Ramos (cell line): ENCODE results near the gene TGFB3.
"Not testable (repeated sequence)": the region's sequence is repeated elsewhere in the genome, so short reads cannot be mapped to it uniquely, and the experiment has no call there.

Experiments used
- in situ Hi-C: fragments of 300-500 bp; cut with MboI; formaldehyde crosslinking; loops from one replicate; pipeline ENCODE4 v1.14.3; 2022; ENCODE audit warnings: low sequenced_read_pairs; ENCODE audit not compliant: unreplicated experiment

TGFB3 gene

DNA sequence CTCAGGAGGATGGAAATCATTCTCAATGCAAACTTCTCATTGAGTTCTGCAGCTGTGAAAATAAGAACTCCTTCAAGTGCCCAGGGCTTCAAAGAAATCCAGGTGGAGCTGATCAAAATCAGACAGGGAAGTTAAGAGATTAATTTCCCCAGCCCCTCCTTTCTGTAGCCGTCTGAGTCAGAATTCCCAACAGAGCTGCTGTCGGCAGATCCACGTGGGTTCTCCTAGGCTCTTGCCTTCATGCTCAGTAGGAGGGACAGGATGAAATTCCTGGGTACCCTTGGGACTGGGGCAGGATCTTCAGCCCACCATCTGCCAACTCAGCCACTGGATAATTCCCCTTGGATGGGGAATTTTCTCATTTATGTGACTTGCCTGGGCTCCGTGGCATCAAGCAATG lies 13.3 kb downstream of the TGFB3 start:
- in situ Hi-C loops, result no loop called here

DNA sequence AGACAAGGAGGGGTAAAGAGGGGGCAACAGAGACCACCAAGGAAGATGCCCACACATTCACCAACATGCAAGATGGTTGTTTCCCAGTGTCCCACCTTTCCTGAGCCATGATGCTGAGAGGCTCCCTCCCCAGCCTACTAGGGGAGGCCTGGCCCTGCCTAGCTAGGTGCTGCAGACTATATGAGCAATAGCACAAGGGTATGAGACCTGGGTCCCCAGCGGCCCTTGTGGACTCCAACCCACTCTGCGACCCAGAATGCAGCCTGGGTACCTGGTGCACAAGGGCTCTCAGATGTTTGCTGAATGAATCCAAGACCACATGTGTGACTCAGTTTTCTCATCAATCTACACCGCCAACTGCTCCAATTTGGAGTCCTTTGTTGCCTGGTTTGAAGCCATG lies 13.9 kb downstream of the TGFB3 start:
- in situ Hi-C loops, result no loop called here

DNA sequence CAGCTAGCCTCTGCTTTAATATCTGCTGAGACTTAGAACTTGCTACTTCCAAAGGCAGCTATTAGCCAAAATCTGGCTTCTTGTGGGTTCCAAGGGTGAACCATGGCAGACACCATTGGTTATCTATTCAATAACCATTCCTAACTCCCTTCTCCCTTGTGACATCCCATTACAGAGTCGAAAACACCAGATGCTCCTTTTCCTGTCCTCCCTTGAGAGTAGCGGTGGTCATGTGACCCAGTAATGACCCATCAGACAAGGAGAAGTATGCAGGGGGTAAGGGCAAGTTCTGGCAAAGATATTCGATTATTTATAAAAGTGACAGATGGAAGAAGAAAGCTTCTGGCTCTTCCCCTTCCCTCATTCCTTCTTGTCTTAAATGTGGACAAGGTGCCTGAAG lies 20.1 kb downstream of the TGFB3 start:
- in situ Hi-C loops, result no loop called here

DNA sequence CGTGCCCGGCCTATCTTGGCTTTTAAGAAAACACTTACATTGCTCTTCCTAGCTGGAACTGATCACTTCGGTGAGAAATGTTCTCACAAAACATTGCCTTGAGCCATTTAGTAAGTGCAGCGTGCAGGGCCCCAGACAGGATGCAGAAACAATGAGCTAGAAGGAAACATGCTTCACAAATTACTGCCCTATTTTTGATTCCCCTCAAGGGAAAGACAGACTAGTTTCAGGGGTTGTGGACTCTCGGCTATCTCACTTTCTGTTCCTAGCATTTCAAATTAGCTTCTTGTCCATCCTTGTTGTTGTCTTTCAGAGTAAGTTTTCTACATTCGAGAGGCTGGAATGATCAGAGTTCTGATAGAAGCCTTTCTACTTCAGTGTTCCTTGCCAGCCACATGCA lies 21.6 kb downstream of the TGFB3 start:
- in situ Hi-C loops, result no loop called here

DNA sequence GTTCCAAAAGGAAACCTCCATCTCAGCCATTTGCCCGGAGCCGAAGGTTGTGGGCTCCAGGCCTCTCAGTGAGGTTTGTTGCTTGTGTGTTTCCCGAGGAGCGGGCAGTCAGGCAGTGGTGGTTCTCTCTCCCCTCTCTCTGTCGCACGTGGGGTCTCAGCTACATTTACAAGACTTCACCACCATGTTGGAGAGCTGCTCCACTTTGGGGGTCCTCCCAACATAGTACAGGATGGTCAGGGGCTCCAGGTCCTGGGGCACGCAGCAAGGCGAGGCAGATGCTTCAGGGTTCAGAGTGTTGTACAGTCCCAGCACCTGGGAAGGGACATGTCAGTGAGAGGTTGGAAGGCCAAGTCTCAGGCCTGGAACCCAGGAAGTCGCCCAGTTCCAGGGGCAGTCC lies 22.8 kb downstream of the TGFB3 start:
- in situ Hi-C loops, result no loop called here

DNA sequence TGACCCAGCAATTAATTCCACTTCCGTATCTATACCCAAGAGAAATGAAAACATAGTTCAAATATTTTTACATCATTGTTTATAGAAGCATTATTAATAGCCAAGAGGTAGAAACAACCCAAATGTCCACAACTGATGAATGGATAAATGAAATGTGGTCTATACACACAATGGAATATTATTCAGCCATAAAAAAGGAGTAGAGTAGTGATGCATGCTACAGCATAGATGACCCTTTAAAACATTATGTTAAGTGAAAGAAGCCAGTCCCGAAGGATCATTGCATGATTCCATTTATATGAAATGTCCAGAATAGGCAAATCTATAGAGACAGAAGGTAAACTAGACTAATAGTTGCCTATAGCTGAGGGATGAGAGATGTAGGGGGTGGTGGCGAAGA lies 29.3 kb downstream of the TGFB3 start:
- in situ Hi-C loops, result no loop called here

DNA sequence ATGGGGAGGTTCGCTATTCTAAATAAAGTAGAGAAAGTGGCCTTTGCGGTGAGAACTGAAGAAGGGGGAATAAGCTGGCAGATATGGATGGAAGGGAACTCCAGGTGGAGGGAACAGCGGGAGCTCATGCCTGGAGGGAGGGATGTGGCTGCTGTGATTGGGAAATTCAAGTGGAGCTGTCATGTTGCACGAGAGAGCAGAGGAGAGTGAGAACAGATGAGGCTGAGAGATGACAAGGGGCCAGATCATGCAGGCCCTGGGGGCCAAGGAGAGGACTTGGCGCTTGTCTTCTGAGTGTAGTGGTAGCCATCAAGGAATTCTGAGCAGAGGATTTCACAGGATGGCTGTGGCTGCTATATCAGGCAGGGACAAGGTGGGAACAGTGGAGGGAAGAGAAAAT lies 35.0 kb downstream of the TGFB3 start:
- in situ Hi-C loops, result no loop called here

DNA sequence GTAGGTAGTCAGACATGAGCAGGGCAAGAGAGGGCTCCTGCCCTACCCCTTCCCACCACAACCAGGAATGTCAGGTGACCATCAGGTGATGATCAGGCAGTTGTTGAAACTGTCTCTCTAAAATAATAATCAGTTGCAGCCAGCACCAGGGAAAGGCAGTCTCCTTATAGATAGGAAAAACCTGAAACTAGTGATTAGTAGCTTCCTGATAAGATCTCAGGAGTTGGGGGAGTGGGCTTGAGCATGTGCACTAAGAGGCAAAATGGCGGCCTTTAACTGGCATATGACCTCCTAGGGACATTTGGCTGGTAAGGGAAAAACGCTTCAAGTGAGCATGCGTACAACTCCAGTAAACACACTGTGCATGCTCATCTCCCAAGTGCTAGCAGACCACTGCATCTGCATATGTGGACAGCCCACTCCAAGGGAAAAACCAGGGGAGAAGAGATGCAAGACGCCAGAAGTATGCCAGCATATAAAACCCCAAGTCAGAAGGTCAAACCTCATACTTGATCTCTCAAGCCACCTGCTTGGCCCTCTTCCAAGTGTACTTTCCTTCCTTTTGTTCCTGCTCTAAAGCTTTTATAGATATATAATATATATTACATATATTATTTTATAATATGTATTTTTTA lies 37.1 kb downstream of the TGFB3 start:
- in situ Hi-C loops, result no loop called here

DNA sequence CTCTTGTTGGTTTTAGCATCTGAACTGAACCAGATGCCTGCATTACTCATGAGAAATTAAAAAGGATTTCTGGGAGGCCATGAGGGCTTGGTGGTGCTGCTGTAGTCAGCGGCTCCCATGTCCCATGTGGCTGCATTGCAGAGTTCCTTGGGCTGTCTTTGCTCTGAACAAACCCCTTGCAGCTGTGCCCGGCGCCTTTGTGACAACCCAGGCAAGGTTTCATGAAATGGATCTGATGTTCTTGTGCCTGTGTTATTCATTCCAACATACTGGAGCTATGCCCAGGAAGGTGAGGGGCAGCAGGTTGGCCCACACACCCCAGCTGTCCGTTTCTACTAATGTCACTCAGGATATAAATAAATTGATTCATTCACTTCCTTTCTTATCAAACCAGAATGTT lies 40.8 kb downstream of the TGFB3 start:
- in situ Hi-C loops, result no loop called here

DNA sequence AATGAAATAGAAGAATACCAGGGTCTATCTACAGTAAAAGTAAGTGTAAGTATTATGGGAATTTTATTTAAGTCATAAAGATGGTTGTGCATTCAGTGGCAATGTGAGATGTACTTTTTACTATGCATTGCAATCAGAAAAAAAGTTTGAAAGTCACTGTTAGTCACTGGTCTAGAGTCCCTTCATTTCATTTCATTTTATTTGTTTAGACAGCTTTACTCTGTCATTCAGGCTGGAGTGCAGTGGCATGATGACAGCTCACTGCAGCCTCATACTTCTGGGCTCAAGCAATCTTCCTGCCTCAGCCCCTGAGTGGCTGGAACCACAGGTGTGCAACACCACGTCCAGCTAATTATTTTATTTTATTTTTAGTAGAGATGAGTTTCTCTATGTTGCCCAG lies 42.6 kb downstream of the TGFB3 start:
- in situ Hi-C loops, result no loop called here

DNA sequence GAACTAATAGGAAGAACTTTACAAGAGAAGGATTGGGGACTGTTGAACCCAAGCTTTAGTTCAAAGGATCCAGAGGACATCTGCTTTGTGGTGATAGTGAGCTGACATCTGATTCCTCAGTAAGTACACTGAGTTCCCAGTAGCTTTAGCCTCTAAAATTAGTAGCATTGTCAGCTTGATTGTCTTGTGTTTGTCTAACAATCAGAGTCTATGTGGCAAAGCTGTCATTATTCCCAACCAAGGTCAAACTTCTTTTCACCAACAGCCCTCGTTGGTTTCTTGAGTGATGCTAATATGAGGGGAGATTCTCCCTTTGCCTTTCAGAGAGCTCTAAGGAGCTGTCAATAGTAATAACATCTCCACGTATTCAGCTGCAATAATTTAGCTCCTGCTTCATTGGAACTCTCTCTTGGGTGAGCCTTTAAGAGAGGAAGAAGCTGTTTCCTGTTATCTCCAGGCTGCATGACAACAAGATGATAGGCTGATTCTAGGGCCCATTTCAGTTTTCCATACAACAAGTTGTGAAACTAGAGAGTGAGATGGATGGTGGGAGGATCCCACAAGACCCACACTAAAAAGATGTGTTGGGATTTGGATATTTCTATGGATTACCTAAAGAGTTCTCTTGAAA lies 46.7 kb downstream of the TGFB3 start:
- in situ Hi-C loops, result no loop called here

DNA sequence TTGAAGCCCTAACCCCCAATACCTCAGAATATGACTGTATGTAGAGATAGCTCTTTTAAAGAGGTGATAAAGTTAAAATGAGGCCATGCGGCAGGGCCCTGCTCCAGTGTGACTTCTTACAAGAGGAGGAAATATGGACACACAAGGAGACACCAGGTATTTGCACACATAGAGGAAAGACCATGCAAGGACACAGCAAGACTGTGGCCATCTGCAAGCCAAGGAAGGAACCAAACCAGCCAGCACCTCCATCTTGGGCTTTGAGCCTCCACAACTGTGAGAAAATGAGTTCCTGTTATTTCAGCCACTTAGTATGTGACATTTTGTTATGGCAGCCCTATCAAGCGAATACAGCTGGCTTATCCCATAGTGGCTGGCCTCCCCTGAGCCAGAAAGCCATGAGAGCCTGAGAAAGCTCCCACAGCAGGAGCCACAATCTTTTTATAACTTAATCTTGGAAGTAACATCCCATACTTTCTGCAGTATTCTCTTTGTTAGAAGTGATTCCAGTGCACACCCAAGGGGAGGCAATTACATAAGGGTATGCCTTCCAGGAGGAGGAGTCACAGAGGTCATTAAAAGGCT lies 48.0 kb downstream of the TGFB3 start:
- in situ Hi-C loops, result no loop called here

DNA sequence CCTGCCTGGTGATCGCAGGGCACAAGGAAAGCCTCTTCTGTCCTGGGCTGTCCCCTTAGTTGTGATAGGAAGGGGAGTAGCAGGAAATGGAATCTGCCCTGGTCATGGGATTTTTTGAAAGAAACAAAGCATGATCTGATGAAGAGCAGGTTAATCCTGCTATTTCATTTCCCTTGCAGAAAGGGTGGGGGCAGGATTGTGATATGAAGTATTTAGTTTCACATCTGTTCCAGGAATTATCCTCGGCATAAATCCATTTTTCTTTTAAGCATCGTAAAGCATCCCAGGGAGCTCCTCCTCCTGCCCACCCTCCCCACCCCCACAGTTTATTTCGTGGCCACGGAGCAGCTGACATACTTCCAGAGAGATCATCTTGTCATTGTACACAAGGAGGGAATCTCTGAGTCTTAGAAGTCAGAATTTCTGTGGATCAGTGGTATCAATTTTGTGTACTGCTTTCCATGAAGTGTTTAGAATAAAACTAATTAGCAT lies 53.1 kb downstream of the TGFB3 start:
- in situ Hi-C loops, result no loop called here

DNA sequence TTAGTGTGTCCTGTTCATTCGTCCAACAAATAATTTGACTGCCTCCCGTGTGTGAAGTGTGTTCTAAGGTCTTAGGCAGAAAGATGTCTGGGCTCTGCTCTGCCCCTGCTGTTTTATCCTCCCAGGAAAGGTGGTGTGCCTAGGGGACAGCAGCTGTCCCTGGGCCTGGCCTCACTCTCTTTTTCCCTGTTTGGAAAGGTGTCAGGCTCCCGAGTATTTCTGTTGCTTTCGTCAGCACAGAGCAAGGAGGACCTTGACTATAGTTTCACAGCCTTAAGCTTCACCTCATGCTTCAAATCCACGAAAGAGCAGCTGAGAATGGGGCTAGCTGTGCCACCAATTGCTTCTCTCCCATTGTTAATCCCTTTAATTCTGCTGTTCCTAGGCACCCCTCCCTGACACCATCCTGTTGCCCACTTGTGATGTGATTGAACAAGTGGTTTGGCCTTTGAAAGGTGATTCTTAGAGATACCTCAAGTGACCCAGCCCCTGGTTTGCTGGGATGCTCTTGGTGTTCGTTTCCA lies 54.2 kb downstream of the TGFB3 start:
- in situ Hi-C loops, result no loop called here

DNA sequence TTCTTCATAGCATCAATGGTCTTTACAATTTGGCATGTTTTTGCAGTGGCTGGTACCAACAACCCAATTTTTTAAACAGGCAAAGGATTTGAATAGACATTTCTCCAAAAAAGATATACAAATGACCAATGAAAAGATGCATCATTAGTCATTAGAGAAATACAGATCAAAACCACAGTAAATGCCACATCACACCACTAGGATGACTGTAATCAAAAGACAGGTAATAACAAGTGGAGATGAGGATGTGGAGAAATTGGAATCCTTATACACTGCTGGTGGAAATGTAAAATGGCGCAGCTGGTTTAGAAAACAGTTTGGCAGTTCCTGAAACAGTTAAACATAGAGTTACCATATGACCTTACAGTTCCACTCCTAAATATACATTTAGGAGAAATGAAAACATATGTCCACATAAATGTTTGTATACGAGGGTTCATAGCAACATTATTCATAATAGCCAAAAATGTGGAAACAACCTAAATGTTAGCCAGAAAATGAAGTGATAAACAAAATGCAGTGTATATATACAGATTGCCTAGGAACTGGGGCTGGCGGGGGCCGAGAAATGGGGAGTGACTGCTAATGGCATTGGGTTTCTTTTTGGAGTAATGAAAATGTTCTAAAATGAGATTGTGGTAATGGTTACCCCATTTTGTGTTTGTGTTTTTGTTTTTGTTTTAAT lies 55.2 kb downstream of the TGFB3 start:
- in situ Hi-C loops, result no loop called here

DNA sequence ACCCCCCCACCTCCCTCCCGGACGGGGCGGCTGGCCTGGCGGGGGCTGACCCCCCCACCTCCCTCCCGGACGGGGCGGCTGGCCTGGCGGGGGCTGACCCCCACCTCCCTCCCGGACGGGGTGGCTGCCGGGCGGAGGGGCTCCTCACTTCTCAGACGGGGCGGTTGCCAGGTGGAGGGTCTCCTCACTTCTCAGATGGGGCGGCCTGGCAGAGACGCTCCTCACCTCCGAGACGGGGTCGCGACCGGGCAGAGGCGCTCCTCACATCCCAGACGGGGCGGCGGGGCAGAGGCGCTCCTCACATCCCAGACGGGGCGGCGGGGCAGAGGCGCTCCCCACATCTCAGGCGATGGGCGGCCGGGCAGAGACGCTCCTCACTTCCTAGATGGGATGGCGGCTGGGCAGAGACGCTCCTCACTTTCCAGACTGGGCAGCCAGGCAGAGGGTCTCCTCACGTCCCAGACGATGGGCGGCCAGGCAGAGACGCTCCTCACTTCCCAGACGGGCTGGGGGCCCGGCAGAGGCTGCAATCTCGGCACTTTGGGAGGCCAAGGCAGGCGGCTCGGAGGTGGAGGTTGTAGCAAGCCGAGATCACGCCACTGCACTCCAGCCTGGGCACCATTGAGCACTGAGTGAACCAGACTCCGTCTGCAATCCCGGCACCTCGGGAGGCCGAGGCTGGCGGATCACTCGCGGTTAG lies 56.5 kb downstream of the TGFB3 start:
- in situ Hi-C loops, result not testable (repeated sequence)

DNA sequence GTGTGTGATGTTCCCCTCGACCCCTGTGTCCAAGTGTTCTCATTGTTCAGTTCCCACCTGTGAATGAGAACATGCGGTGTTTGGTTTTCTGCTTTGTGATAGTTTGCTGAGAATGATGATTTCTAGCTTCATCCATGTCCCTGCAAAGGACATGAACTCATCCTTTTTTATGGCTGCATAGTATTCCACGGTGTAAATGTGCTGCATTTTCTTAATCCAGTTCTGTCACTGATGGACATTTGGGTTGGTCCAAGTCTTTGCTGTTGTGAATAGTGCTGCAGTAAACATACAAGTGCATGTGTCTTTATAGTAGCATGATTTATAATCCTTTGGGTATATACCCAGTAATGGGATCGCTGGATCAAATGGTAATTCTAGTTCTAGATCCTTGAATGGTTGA lies 61.4 kb downstream of the TGFB3 start:
- in situ Hi-C loops, result not testable (repeated sequence)

DNA sequence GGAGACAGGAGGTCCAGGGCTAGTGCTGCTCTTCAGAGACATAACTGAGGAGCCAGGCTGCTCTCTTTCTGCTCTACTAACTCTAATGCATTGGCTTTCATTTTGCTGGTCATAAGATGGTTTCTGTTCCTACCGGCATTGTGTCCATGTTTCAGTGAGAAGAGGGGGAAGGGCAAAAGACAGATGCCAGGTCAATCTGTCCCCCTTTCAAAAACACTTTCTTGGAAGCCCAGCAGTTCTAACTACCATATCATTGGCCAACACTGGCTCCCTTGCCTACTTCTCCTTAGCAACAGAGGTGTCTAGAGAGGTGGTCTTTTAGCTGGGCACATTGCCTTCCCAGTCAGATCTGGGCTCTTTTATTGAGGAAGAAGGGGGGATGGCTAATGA lies 63.9 kb downstream of the TGFB3 start:
- in situ Hi-C loops, result no loop called here

DNA sequence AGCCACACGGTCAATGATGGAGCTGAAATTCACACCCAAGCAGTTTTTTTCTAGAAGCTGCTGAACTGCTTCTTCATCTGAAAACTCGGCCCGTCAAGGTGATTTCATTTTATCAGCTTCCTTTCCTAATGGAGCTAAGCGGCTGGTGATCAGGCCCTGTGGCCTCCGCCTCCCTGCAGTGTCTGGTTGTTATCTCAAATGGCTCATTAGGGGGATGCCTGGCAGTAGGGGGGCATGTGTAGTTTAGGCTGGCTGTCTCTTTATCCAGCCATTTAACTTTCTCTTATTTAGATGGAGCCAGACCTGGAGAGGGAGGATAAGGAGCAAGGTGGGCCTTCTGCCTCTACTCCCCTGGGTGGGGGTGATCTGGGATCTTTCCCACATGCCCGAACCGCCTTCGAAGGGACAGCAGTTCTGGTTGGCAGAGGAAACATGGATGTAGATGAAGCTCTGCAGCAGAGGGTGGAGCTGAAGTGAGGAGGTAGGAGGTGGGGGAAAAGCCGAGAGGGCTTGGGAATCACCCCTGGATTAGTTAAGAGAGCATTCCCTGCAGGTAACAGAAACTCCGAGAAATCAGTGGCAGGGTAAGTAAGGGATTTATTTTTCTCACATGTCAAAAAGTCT lies 64.4 kb downstream of the TGFB3 start:
- in situ Hi-C loops, result no loop called here

DNA sequence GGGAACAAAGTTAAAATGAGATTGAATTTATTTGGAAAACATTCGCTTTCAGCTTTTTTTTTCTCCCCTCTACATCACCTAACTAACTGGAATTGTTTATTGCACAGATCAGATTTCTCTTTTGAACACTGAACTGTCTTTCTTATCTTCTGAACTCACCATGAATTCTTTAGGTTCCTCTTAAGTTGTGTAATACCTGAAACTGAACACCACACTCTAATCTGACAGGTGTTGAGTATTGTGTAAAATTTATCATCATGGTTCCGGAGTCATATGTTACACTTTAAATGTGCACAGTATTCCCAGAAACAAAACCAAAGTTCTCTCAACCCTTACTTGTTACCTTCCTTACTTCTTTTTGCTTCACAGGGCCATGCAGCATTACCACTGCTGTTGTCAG lies 66.8 kb downstream of the TGFB3 start:
- in situ Hi-C loops, result no loop called here
